ENCODE data around the gene TIAM1. TPM values are rescaled to one million over a fixed set of nuclear protein-coding genes. Genes with fewer than 3 reads are reported as not detected.

The TIAM1 gene
- total RNA-seq, 4 donors from 2014 or later, result 85.1 to 114 (median 99.6) TPM

DNA sequence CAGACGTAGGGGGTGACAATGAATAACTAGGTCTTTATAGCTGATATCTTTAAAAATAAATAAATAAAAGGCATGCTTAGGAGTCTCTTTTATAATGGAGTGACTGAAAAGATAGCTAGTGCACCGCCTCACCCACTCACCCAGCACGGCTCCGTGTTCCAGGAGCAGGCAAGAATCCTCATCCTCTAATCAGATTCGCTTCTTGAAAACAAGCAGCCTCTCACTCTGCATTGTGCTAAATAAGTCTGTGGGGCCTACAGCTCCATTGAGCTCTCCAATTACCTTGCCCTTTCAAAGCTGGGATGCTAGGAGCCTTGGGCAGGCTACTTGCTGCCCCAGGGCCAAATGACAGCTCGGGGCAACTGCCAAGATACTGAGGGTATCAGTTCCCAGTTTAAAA is 91.5 kb downstream of the TIAM1 start:
- WGBS, 2 donors, result 85 to 90% methylated on average over 6 of the region's 6 CpGs
- DNase-seq (ENCODE audit: low spot score in 2 of 2), result no peak
- intact Hi-C loops (cut with DNase I; ENCODE audit: low total_unique reads), result no loop called here
- H3K4me3 ChIP-seq (ENCODE audit: low read depth, poor library complexity, severe bottlenecking), result no peak overlapping the region
- TF ChIP-seq, protein P1, sequence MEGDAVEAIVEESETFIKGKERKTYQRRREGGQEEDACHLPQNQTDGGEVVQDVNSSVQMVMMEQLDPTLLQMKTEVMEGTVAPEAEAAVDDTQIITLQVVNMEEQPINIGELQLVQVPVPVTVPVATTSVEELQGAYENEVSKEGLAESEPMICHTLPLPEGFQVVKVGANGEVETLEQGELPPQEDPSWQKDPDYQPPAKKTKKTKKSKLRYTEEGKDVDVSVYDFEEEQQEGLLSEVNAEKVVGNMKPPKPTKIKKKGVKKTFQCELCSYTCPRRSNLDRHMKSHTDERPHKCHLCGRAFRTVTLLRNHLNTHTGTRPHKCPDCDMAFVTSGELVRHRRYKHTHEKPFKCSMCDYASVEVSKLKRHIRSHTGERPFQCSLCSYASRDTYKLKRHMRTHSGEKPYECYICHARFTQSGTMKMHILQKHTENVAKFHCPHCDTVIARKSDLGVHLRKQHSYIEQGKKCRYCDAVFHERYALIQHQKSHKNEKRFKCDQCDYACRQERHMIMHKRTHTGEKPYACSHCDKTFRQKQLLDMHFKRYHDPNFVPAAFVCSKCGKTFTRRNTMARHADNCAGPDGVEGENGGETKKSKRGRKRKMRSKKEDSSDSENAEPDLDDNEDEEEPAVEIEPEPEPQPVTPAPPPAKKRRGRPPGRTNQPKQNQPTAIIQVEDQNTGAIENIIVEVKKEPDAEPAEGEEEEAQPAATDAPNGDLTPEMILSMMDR (IDR thresholded peaks at IDR 0.05), result no peak
- no peak for TF ChIP-seq POLR2A (IDR thresholded peaks at IDR 0.05)

DNA sequence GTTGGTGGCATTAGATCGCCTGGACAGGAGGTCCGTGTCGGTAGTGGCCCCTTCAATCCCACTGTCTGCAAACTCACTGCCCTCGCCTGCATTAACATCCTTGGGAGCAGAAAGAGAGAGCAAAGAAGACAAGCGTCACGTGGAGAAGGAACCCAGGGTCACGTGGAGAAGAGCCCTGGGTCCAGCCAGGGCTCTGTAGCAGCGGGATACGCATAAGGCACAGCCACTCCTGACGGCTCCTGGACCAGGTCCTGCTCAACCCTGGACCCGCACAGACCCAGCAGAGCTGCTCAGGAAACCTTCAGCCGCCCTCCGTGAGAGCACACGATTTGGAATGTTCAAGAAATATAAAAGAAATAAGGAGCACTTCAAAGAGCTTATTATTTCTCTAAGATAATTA is 92.0 kb downstream of the TIAM1 start:
- TF ChIP-seq, protein P1 (IDR thresholded peaks at IDR 0.05), result no peak
- TF ChIP-seq POLR2A (IDR thresholded peaks at IDR 0.05), result no peak
- no peak for DNase-seq (ENCODE audit: low spot score in 2 of 2)
- intact Hi-C loops (cut with DNase I; ENCODE audit: low total_unique reads), result no loop called here

DNA sequence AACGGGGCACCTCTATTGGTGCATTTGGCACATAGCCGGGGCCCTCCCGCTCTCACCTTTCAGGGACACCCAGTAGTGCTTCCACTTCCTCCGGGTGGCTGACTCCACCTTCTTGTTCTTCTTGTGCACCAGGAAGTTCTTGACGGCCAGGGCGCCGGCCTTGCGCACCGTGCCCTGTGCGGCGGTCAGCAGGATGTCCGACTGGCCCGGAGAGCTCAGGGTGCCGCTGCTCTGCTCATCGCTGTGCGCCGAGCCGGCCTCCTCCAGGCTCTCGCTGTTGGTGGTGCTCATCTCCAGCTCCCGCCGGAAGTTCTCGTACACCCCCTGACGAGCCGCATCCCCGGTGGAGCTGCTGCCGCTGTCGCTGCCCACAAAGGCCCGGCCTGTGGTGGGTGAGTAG is 92.4 kb downstream of the TIAM1 start:
- H3K4me3 ChIP-seq (ENCODE audit: low read depth, poor library complexity, severe bottlenecking), result no peak overlapping the region
- 93 to 97% methylated on average over 27 to 28 of the region's 28 CpGs for WGBS, 2 donors
- TF ChIP-seq, protein P1 (IDR thresholded peaks at IDR 0.05), result no peak
- TF ChIP-seq POLR2A (IDR thresholded peaks at IDR 0.05), result no peak
- no peak for DNase-seq (ENCODE audit: low spot score in 2 of 2)
- intact Hi-C loops (cut with DNase I; ENCODE audit: low total_unique reads), result no loop called here

More for the DNA sequence above, 92.0 kb downstream of the TIAM1 start:
- H3K4me3 ChIP-seq (ENCODE audit: low read depth, poor library complexity, severe bottlenecking), result no peak overlapping the region
- 93% methylated on average over 14 of the region's 14 CpGs for WGBS, 2 donors

DNA sequence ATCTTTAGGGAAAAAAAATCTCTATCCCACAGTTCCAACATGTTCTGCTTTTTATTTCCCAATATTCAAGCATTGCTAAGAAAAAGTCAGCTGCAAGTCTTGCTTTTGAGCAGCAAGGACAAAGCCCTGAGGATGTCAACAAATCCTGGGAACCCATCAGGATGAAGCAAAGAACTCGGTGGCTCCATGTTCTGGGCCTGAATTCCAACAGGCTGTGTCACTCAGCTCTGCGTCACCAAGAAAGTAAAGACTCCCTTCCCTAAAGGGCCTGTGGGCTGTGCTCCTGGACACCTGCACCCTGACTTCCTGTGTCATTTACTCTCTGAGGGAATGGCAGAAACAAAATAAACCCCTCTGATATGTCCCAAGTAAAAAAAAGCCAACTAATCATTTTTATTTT is 95.5 kb downstream of the TIAM1 start:
- H3K4me3 ChIP-seq (ENCODE audit: low read depth, poor library complexity, severe bottlenecking), result no peak overlapping the region
- no peak for TF ChIP-seq POLR2A (IDR thresholded peaks at IDR 0.05)
- TF ChIP-seq, protein P1 (IDR thresholded peaks at IDR 0.05), result no peak
- WGBS, 2 donors, result 64 to 79% methylated on average over 2 of the region's 2 CpGs
- intact Hi-C loops (cut with DNase I; ENCODE audit: low total_unique reads), result no loop called here
- no peak for DNase-seq (ENCODE audit: low spot score in 2 of 2)

DNA sequence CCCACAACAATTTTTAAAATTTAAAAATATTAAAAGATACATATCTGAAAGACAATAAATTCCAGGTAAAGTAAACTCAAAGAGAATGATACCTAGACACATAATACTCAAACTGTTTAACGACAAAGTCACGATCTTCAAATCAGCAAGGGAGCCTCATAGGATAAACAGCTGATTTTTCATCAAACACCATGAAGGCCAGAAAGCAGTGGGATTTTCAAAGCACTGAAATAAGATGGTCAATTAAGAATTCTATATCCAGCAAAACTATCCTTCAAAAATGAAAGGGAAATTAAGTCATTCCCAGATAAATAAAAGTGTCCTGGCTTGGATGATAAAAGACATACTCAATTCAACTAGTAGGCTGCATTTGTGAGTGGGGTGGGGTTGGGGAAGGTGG is 100.5 kb downstream of the TIAM1 start:
- intact Hi-C loops (cut with DNase I; ENCODE audit: low total_unique reads), result no loop called here
- H3K4me3 ChIP-seq (ENCODE audit: low read depth, poor library complexity, severe bottlenecking), result no peak overlapping the region
- WGBS, 2 donors, result 97 to 99% methylated on average over 2 of the region's 2 CpGs
- TF ChIP-seq POLR2A (IDR thresholded peaks at IDR 0.05), result no peak
- TF ChIP-seq, protein P1 (IDR thresholded peaks at IDR 0.05), result no peak
- DNase-seq (ENCODE audit: low spot score in 2 of 2), result no peak

DNA sequence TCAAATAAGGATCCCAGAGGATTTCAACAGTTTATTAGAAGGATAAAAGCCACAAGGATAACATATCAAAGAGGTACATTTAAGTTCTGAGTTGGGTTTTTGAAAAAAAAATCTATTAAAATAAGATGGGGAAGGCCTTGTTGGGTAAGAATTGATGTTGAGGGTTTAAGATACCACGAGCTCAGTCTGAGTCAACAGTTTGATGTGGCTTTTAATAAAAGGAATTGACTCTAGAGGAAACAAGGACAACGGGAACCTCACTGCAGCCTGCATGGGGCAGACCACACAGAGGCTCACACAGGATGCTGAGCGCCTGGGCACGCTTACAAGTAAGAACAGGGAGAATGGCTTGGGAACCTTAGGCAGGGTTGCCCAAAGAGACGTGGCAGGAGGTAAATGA is 107.5 kb downstream of the TIAM1 start:
- H3K4me3 ChIP-seq (ENCODE audit: low read depth, poor library complexity, severe bottlenecking), result no peak overlapping the region
- intact Hi-C loops (cut with DNase I; ENCODE audit: low total_unique reads), result no loop called here
- 83% methylated on average over 5 of the region's 5 CpGs for WGBS, 2 donors
- no peak for DNase-seq (ENCODE audit: low spot score in 2 of 2)
- TF ChIP-seq, protein P1 (IDR thresholded peaks at IDR 0.05), result no peak
- no peak for TF ChIP-seq POLR2A (IDR thresholded peaks at IDR 0.05)

All from lower leg skin (tissue), 4 donors.